ENCODE data around the gene SORCS2. TPM values are rescaled to one million over a fixed set of nuclear protein-coding genes. Genes with fewer than 3 reads are reported as not detected.

The SORCS2 gene
- total RNA-seq = 0.29 and 0.50 TPM in 2 replicates

GRCh38 chr4:7192252-7193029 is at the start of gene SORCS2:
Gene SORCS2 (plus strand): TSS chr4:7192538.

GRCh38 chr4:7434766-7435150 is 242.4 kb downstream of the SORCS2 start, which contains the start of gene PSAPL1:
Gene PSAPL1 (minus strand): TSS chr4:7434930. CDS start chr4:7434879, 51 bp downstream.

Other genes starting within 250 kb of the SORCS2 start
- gene TADA2B, start 149.2 kb upstream of the SORCS2 start, total RNA-seq = 10.3 and 12.4 TPM in 2 replicates
- 24.6 and 28.8 TPM in 2 replicates for gene GRPEL1, start 124.5 kb upstream of the SORCS2 start, total RNA-seq
- not detected in 2 replicates for gene PSAPL1, start 242.4 kb downstream of the SORCS2 start, total RNA-seq